Activated T-helper 17 cell treated with anti-CD3 and anti-CD28 coated beads, Interleukin-2, amount 50 U/mL, for 72 hours (primary cell): Measurements from ENCODE around the gene MCIDAS. TPM values are rescaled to one million over a fixed set of nuclear protein-coding genes. Genes with fewer than 3 reads are reported as not detected.

Experiments
- ATAC-seq: fragments of 150-1000 bp; cut with Tn5 transposase; replicated peaks from 2 replicates; pipeline ENCODE4 v1.10.0; 2021; ENCODE audit warnings: mild to moderate bottlenecking, moderate library complexity
- H3K27ac Mint-ChIP-seq: one replicate; pipeline ENCODE4 v1.8.0; 2022; ENCODE audit warnings: mixed read lengths
- H3K27me3 Mint-ChIP-seq: one replicate; pipeline ENCODE4 v1.8.0; 2022; ENCODE audit warnings: mixed read lengths
- H3K36me3 Mint-ChIP-seq: one replicate; pipeline ENCODE4 v1.8.0; 2022; ENCODE audit warnings: low read depth, mild to moderate bottlenecking, mixed read lengths
- H3K4me1 Mint-ChIP-seq: one replicate; pipeline ENCODE4 v1.8.0; 2022; ENCODE audit warnings: mixed read lengths
- H3K4me3 Mint-ChIP-seq: one replicate; pipeline ENCODE4 v1.8.0; 2022; ENCODE audit warnings: mild to moderate bottlenecking, mixed read lengths
- H3K9me3 Mint-ChIP-seq: one replicate; pipeline ENCODE4 v1.8.0; 2022; ENCODE audit warnings: mixed read lengths
- total RNA-seq, 2 donors: library from RNA; stranded (reverse); gene quantifications; one replicate each; pipeline ENCODE4 v1.2.3, GENCODE V29; 2022

Gene MCIDAS
- total RNA-seq, 2 donors from 2014 or later = 0.16 TPM; not detected in 1

DNA sequence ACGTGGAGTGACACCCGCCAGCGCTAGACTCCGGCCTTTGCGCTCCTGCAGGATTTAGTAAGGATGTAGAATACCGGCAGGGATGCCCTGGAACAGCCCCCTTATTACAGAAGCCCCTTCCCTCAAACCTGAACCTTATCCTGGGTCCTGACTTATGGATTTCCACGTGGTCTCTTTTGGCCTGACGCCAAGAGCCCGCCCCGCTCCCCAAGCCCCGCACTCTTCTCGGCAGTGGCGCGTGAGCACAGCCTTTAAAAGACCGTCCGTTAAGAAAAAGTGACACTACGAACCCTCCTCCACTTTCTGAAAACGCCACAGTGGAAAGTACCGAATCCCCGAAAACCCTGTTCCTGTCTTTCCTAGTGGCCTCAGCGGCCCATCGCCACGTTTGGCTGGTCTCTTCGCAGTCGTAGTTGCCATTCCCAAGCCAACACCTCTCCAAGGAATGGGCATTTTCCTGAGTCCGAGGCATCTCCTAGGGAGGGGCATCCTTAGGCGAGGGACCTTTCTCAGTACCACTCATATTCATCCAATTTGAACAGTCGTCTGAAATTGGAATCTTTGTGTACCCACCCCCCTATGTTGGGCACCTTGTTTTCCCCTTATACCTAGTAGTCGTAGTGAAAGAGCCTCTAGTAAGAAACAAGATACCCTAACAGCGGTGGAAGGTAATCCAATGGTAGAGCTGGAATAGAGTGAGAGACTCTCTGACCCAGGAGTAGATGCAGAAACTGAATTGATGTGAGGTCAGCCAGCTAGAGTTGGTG is 732 bp upstream of the MCIDAS start:
- Mint-ChIP-seq H3K4me1 (peaks cover 7% of the 10 kb centered on the region), H3K36me3 (peaks cover 14% of the 10 kb centered on the region), H3K4me3 (peak overlapping the region; percentile 77), H3K27me3 (peaks cover 75% of the 10 kb centered on the region), H3K9me3 (no peaks in the 10 kb centered on the region), H3K27ac (no peak overlapping the region)
- ATAC-seq = peak; percentile 1

DNA sequence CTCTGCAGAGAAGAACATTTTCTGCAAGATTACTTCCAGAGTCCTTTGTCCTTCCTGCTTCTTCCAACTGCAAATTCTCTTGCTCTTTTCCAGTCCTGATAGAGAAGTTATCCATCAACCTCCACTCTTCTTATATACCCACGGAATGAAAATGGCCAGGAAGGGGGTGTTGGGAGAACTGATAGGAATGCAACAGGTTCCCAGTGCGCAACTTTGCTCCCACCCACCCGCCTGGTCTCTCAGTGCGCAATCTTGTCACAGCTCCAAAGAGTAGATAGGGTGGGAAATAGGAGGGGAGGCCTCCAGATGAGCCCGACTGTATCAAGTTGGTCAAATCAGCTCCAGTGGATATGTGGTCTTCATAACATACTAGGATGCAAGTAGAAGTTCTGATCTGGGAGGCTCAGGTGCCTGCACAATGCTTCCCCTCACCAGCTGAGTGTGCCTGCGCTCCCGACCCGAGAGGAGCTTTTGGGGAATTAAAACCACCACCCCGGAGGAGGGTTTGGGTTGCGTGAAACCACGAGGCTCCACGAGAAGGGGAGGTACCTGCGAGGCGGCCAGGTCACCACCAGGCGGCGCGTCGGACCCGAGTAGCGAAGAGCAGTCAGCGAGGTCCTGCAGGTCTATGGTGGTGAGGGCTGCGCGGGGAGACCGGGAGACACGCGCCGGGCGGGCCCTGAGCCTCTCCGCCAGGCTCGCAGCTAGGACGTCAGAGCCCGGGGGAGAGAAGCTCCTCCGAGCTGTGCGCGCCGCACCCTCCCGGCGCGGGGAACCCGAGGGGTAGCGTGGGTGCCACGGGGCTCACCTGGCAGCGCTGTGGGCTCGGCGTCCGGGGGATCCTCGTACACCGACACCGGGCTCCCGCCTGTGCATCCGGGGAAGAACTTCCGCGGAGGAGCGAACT is 835 bp downstream of the MCIDAS start:
- Mint-ChIP-seq H3K36me3 (peaks cover 6% of the 10 kb centered on the region), H3K4me1 (peaks cover 7% of the 10 kb centered on the region), H3K27ac (no peak overlapping the region), H3K4me3 (peak overlapping the region; percentile 77), H3K9me3 (no peaks in the 10 kb centered on the region), H3K27me3 (peaks cover 75% of the 10 kb centered on the region)
- peak; percentile 51 for ATAC-seq

DNA sequence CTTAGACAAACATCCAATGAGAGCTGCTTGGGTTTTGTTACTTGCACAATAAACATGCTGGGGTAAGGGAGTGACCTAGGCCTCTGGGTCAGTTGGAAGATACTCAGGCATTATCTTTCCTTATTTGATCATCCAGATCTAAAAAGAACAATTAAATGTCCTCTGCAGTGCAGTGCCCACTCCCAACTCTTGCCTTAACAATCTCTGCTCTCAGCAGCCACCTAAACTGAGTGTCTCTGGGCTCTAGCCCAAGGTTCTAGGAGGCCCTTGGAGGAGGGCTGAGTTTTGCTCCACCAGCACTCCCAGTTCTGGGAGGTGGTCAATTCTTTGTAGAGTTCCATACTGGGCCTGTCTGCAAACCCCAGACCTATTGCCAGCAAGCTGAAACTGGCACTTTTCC is 1.8 kb downstream of the MCIDAS start:
- Mint-ChIP-seq H3K27me3 (peaks cover 74% of the 10 kb centered on the region), H3K9me3 (no peaks in the 10 kb centered on the region), H3K27ac (no peak overlapping the region), H3K36me3 (peaks cover 6% of the 10 kb centered on the region), H3K4me3 (peak overlapping the region; percentile 61), H3K4me1 (peaks cover 11% of the 10 kb centered on the region)
- ATAC-seq = no peak

DNA sequence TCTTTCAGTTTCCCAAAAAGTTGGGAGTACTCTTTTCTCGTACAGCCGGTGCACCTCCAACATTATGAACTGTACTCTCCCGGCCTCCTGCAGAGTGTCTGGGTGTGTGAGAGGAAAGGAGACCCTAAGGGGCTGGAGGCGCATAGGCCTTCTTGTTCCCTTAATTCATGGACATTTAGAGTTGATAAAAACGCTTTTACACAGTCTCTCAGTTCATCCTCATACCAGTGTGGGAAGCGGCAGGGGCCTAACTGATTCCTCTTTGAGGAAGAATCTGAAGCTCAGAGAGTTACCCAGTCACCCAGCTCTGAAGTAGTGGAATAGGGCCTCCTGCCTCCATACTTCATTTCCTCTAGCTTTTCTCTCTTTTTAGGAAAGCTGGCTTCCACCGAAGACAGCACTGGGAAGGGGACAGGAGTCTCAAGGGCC is 3.3 kb downstream of the MCIDAS start:
- Mint-ChIP-seq H3K4me3 (peak overlapping the region; percentile 38), H3K36me3 (peaks cover 6% of the 10 kb centered on the region), H3K4me1 (peaks cover 11% of the 10 kb centered on the region), H3K27ac (no peak overlapping the region), H3K27me3 (peaks cover 71% of the 10 kb centered on the region), H3K9me3 (no peaks in the 10 kb centered on the region)
- ATAC-seq = no peak

DNA sequence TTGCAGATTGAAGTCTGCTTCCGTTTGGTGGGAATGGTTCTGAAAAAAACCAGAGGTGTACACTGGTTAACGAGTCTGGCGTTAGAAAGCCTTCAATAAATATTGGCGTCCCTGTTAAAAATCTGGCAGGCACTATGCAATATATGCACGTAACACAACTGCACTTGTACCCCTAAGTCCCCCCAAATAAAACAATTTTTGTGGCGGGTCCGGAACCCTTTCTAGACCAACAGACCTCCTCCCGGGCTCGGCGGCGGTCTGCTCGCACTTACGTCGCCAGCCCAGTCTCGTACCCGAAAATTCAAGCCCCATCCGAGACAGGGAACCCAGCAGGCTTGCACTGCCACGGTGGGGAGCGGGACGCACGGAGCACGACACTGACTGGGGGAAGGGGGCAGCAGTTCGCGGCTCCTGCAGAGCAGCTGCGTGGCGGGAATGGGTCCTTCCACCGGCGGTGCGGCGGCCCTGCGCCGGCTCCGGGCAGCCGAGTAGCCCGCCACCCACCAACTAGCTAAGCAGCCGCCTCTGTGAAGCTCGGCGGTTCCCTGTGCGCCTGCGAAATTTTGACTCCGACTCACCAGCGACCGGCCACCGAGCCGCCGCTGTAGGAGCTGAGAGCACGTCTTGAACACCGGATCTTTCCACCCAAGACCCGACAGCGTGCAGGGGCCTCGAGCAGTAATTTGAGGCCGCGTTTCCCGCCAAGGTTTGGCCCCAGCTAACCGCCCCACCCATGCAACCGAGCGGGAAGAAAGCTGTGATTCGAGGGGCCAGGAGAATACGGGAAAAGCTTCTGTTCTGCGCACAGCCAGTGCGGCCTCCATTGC is 3.9 kb downstream of the MCIDAS start:
- Mint-ChIP-seq H3K4me3 (peak overlapping the region; percentile 38), H3K27me3 (peaks cover 71% of the 10 kb centered on the region), H3K4me1 (peaks cover 11% of the 10 kb centered on the region), H3K36me3 (peaks cover 6% of the 10 kb centered on the region), H3K27ac (no peak overlapping the region), H3K9me3 (no peaks in the 10 kb centered on the region)
- ATAC-seq = no peak

DNA sequence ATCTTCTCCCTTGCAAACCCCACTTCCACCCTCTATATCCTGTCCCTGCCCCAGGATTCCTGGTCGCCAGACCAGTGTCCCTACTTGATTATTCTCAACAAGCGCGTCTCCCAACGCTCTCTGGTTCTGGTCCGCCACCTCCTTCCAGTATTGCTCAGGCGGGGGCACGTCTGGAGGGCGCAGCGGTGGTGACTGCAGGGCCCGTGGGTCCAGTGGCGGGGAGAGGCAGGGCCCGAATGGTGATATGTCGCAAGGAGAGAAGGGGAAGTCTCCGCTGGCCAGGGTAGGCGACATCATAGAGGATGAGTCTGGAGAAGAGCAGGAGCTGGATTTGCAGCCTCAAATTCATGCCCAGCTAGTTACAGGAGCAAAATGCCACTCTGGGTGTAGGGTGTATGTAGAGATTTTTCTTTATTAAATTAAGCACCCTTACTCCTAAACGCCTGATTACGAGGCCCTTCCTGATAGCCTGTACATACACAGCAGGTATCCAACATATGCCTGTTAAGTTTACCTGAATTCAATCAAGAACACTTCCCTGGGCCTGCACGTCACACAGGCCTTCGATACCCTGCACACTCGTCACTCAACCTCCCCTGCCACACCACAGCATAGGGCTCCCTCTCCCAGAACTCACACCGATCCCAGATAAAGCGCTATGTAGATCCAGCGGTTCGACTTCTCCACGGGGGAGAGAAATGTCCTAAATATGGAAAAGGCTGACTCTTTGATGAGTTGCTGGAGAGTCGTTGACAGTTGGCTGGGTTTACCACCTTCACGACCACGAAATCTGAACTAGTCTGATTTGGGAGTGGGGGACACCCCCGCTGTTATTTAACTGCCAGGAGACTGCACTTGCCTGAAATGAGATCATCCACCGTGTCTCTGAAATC is 4.8 kb downstream of the MCIDAS start:
- H3K9me3 Mint-ChIP-seq = no peaks in the 10 kb centered on the region
- no peaks in the 10 kb centered on the region for H3K36me3 Mint-ChIP-seq
- no peak for ATAC-seq
- H3K27ac Mint-ChIP-seq = no peak overlapping the region
- H3K4me1 Mint-ChIP-seq = peaks cover 11% of the 10 kb centered on the region
- peak overlapping the region; percentile 38 for H3K4me3 Mint-ChIP-seq
- peaks cover 69% of the 10 kb centered on the region for H3K27me3 Mint-ChIP-seq

DNA sequence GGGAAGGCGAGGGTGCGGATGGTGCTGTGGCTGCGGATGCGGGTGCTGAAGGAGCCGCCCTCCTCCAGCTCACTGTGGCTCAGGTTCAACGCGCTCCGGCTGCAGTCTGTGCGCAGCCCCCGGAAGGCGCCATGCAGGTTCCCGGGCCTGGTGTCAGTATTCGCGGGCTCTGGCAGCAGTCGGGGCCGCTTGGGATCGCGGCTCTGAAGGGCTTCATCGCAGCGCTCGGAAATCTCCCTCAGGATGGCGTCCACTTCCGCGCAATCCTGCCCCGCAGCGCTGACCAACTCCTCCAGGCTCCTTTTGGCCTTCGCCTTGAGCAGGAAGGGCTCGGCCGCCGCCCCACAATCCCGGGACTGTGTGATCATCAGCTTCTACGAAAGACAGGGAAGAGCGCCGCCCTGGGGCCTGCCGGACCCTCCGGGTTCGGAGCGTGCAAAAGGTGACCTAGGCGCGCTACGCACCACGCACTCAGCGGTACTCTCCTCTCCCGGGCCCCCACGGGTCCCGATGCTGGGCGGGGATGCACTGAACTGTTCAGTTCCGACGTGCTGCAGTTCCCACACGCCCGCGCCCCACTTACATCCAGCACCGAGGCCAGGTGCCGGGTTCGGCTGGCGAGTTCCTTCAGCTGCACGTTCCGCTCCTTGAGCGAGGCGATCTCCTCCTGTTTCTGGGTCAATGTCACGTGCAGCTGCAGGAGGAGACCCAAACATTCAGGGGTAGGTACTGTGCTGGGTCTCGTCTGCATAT is 6.5 kb downstream of the MCIDAS start:
- Mint-ChIP-seq H3K9me3 (no peaks in the 10 kb centered on the region), H3K27ac (no peak overlapping the region), H3K27me3 (peaks cover 62% of the 10 kb centered on the region), H3K4me1 (peaks cover 11% of the 10 kb centered on the region), H3K4me3 (peak overlapping the region; percentile 62), H3K36me3 (no peaks in the 10 kb centered on the region)
- peak; percentile 28 for ATAC-seq

DNA sequence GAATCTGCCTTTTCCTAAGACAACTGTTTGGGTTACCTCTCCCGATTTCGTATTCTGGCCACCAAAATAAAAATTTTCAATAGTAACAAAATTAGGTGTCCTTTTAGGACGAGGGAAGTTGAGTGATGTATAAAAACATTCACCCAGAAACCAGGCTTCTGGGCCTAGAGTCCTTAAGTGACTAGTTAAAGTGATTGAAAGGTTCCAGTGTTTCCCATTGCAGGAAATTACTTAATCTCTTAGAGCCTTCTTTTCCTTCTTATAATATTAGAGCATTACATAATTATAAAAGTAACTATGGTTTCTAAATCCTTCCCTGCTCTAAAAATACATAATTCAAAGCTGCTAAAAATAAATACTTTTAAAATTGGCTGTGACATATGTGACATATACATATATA is 7.3 kb downstream of the MCIDAS start:
- Mint-ChIP-seq H3K9me3 (no peaks in the 10 kb centered on the region), H3K27me3 (peaks cover 54% of the 10 kb centered on the region), H3K4me3 (peak overlapping the region; percentile 62), H3K4me1 (peaks cover 11% of the 10 kb centered on the region), H3K36me3 (no peaks in the 10 kb centered on the region), H3K27ac (no peak overlapping the region)
- ATAC-seq = no peak

DNA sequence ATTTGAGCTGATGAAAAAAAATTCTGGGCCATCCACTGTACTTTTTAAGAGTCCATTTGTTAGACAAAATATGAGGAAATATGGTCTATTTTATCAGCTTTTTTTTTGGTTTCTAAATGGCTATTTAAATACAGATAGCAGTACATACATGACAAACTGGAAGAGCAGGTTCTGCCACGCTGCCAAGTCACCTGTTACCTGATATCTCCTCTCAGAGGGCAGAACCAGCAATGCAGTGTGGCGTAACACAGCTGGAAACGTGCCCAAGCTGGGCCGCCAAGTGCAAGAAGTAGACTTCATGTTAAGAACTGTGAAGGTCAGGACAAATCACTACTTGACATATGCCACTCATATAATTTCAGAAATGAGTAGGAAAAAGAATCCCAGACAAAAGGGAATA is 8.1 kb downstream of the MCIDAS start:
- H3K27me3 Mint-ChIP-seq = peaks cover 46% of the 10 kb centered on the region
- peaks cover 11% of the 10 kb centered on the region for H3K4me1 Mint-ChIP-seq
- no peak for ATAC-seq
- no peaks in the 10 kb centered on the region for H3K9me3 Mint-ChIP-seq
- no peak overlapping the region for H3K4me3 Mint-ChIP-seq
- no peaks in the 10 kb centered on the region for H3K36me3 Mint-ChIP-seq
- no peak overlapping the region for H3K27ac Mint-ChIP-seq

DNA sequence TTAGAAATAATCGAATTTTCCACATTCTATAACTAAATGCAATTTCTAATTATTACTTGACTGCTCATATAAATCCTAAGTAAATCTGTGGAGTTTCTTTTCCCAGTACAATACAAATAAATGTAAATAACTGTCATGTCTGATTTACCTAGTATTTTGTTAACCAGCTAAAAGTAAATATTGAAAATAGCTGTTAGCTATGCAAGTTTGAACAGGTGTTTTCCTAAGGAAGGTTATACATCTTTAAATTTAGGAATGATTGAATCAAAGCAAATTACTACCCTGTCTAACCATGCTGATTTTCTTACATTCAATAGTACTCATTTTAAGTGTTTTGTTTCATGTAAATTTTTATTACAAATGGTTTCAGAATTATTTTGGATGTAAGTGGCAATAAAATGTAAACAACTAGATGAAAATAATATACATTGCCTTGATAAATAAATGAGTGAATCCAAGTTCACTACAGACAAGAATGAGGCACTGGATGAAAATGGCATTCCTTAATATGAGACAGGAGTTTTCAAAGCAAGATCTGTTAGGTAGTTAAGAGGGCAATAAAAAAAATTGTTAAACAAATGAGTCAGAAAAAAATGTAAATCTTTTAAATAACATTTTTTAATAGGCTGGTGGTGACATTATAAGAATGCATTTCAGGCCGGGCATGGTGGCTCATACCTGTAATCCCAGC is 15.8 kb downstream of the MCIDAS start:
- Mint-ChIP-seq H3K9me3 (no peaks in the 10 kb centered on the region), H3K27me3 (peaks cover 11% of the 10 kb centered on the region), H3K36me3 (no peaks in the 10 kb centered on the region), H3K4me1 (no peaks in the 10 kb centered on the region), H3K4me3 (no peak overlapping the region), H3K27ac (no peak overlapping the region)
- no peak for ATAC-seq

DNA sequence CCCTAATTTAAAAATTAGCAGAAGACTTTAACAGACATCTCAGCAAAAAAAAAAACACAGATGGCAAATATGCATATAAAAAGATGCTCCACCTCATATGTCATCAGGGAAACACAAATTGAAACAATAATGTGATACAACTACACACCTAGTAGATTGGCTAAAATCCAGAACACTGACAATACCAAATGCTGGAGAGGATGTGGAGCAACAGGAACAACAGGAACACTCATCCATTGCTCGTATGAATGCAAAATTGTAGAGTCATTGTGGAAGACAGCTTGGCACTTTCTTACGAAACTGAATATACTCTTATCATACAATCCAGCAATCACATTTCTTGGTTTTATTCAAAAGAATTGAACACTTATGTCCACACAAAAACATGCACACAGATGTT is 22.1 kb downstream of the MCIDAS start:
- H3K9me3 Mint-ChIP-seq = peaks cover 3% of the 10 kb centered on the region
- H3K27me3 Mint-ChIP-seq = peaks cover 27% of the 10 kb centered on the region
- H3K4me3 Mint-ChIP-seq = no peak overlapping the region
- no peaks in the 10 kb centered on the region for H3K4me1 Mint-ChIP-seq
- ATAC-seq = no peak
- H3K27ac Mint-ChIP-seq = no peak overlapping the region
- no peaks in the 10 kb centered on the region for H3K36me3 Mint-ChIP-seq

DNA sequence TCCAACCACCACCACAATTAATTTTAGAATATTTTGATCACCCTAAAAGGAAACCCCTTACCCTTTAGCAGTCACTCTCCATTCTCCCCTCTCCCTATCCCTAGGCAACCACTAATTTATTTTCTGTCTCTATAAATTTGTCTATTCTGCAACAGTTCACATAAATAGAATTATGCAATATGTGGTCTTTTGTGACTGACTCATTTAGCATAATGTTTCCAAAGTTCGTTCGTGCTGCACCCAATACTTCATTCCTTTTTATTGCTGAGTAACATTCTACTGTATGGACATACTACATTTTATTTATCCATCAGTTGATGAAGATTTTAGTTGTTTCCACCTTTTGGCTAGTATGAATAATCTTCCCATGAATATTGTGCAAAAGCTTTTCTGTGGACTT is 36.0 kb downstream of the MCIDAS start:
- no peaks in the 10 kb centered on the region for H3K4me1 Mint-ChIP-seq
- H3K27ac Mint-ChIP-seq = no peak overlapping the region
- no peak overlapping the region for H3K4me3 Mint-ChIP-seq
- no peak for ATAC-seq
- H3K27me3 Mint-ChIP-seq = peaks cover 61% of the 10 kb centered on the region
- no peaks in the 10 kb centered on the region for H3K36me3 Mint-ChIP-seq
- H3K9me3 Mint-ChIP-seq = no peaks in the 10 kb centered on the region
